Measurements from ENCODE around the gene ANO10.

ANO10 gene

GRCh38 chr3:43650345-43650744 is 28.5 kb upstream of the ANO10 start:
- DNase-seq (ENCODE audit: low read depth, low spot score) = no peak
- H3K27me3 ChIP-seq (ENCODE audit: insufficient read depth, insufficient read length) = no peaks in the 10 kb centered on the region
- H3K4me3 ChIP-seq (ENCODE audit: insufficient read length, low read depth) = no peak overlapping the region
- no peaks in the 10 kb centered on the region for H3K36me3 ChIP-seq (ENCODE audit: insufficient read depth, insufficient read length, low read length)
- TF ChIP-seq SUZ12 (IDR thresholded peaks at IDR 0.05; ENCODE audit: extremely low read depth, insufficient read depth, insufficient read length) = no peak
- TF ChIP-seq ZNF274 (IDR thresholded peaks at IDR 0.05; ENCODE audit: low read depth, low read length) = no peak
- no peak for TF ChIP-seq YY1 (IDR thresholded peaks at IDR 0.05; ENCODE audit: insufficient read depth, insufficient read length)
- H3K9ac ChIP-seq (ENCODE audit: insufficient read length, low read depth) = no peak overlapping the region
- no peaks in the 10 kb centered on the region for H3K9me3 ChIP-seq (ENCODE audit: insufficient read depth, low read length)
- no peaks in the 10 kb centered on the region for H3K4me1 ChIP-seq (ENCODE audit: insufficient read depth, insufficient read length)

GRCh38 chr3:43649365-43649968 is 27.7 kb upstream of the ANO10 start:
- peaks cover 2% of the 10 kb centered on the region for H3K4me1 ChIP-seq (ENCODE audit: insufficient read depth, insufficient read length)
- TF ChIP-seq YY1 (IDR thresholded peaks at IDR 0.05; ENCODE audit: insufficient read depth, insufficient read length) = no peak
- no peak for TF ChIP-seq ZNF274 (IDR thresholded peaks at IDR 0.05; ENCODE audit: low read depth, low read length)
- TF ChIP-seq SUZ12 (IDR thresholded peaks at IDR 0.05; ENCODE audit: extremely low read depth, insufficient read depth, insufficient read length) = no peak
- H3K9ac ChIP-seq (ENCODE audit: insufficient read length, low read depth) = no peak overlapping the region
- no peaks in the 10 kb centered on the region for H3K9me3 ChIP-seq (ENCODE audit: insufficient read depth, low read length)
- DNase-seq (ENCODE audit: low read depth, low spot score) = no peak
- no peak overlapping the region for H3K4me3 ChIP-seq (ENCODE audit: insufficient read length, low read depth)
- H3K36me3 ChIP-seq (ENCODE audit: insufficient read depth, insufficient read length, low read length) = no peaks in the 10 kb centered on the region
- no peaks in the 10 kb centered on the region for H3K27me3 ChIP-seq (ENCODE audit: insufficient read depth, insufficient read length)

- no peak for DNase-seq (ENCODE audit: low read depth, low spot score)
- Histone ChIP-seq H3K4me3 (ENCODE audit: insufficient read length, low read depth) (no peak overlapping the region), H3K9ac (ENCODE audit: insufficient read length, low read depth) (no peak overlapping the region)
Observed at GRCh38 chr3:43648957-43649356, 27.1 kb upstream of the ANO10 start.

GRCh38 chr3:43647331-43648166 is 25.7 kb upstream of the ANO10 start:
- H3K4me1 ChIP-seq (ENCODE audit: insufficient read depth, insufficient read length) = peaks cover 5% of the 10 kb centered on the region
- TF ChIP-seq SUZ12 (IDR thresholded peaks at IDR 0.05; ENCODE audit: extremely low read depth, insufficient read depth, insufficient read length) = no peak
- no peak for TF ChIP-seq ZNF274 (IDR thresholded peaks at IDR 0.05; ENCODE audit: low read depth, low read length)
- DNase-seq (ENCODE audit: low read depth, low spot score) = no peak
- no peaks in the 10 kb centered on the region for H3K36me3 ChIP-seq (ENCODE audit: insufficient read depth, insufficient read length, low read length)
- H3K27me3 ChIP-seq (ENCODE audit: insufficient read depth, insufficient read length) = no peaks in the 10 kb centered on the region
- no peak overlapping the region for H3K9ac ChIP-seq (ENCODE audit: insufficient read length, low read depth)
- no peaks in the 10 kb centered on the region for H3K9me3 ChIP-seq (ENCODE audit: insufficient read depth, low read length)
- H3K4me3 ChIP-seq (ENCODE audit: insufficient read length, low read depth) = no peak overlapping the region

More at GRCh38 chr3:43648957-43649356, 27.1 kb upstream of the ANO10 start:
- Histone ChIP-seq H3K4me1 (ENCODE audit: insufficient read depth, insufficient read length) (peaks cover 5% of the 10 kb centered on the region), H3K36me3 (ENCODE audit: insufficient read depth, insufficient read length, low read length) (no peaks in the 10 kb centered on the region), H3K27me3 (ENCODE audit: insufficient read depth, insufficient read length) (no peaks in the 10 kb centered on the region), H3K9me3 (ENCODE audit: insufficient read depth, low read length) (no peaks in the 10 kb centered on the region)
- TF ChIP-seq ZNF274 (IDR thresholded peaks at IDR 0.05; ENCODE audit: low read depth, low read length) (no peak), SUZ12 (IDR thresholded peaks at IDR 0.05; ENCODE audit: extremely low read depth, insufficient read depth, insufficient read length) (no peak), YY1 (IDR thresholded peaks at IDR 0.05; ENCODE audit: insufficient read depth, insufficient read length) (no peak)

- no peak for DNase-seq (ENCODE audit: low read depth, low spot score)
- peaks cover 5% of the 10 kb centered on the region for H3K4me1 ChIP-seq (ENCODE audit: insufficient read depth, insufficient read length)
- no peak overlapping the region for H3K4me3 ChIP-seq (ENCODE audit: insufficient read length, low read depth)
Observed at GRCh38 chr3:43644443-43644842, 22.6 kb upstream of the ANO10 start.

GRCh38 chr3:43641306-43642114 is 19.7 kb upstream of the ANO10 start:
- H3K36me3 ChIP-seq (ENCODE audit: insufficient read depth, insufficient read length, low read length) = no peaks in the 10 kb centered on the region
- no peak overlapping the region for H3K4me3 ChIP-seq (ENCODE audit: insufficient read length, low read depth)
- H3K9me3 ChIP-seq (ENCODE audit: insufficient read depth, low read length) = no peaks in the 10 kb centered on the region
- no peak for TF ChIP-seq ZNF274 (IDR thresholded peaks at IDR 0.05; ENCODE audit: low read depth, low read length)
- no peak for TF ChIP-seq SUZ12 (IDR thresholded peaks at IDR 0.05; ENCODE audit: extremely low read depth, insufficient read depth, insufficient read length)
- no peak for TF ChIP-seq YY1 (IDR thresholded peaks at IDR 0.05; ENCODE audit: insufficient read depth, insufficient read length)
- no peaks in the 10 kb centered on the region for H3K27me3 ChIP-seq (ENCODE audit: insufficient read depth, insufficient read length)
- H3K4me1 ChIP-seq (ENCODE audit: insufficient read depth, insufficient read length) = peaks cover 10% of the 10 kb centered on the region
- DNase-seq (ENCODE audit: low read depth, low spot score) = no peak
- no peak overlapping the region for H3K9ac ChIP-seq (ENCODE audit: insufficient read length, low read depth)

More at GRCh38 chr3:43644443-43644842, 22.6 kb upstream of the ANO10 start:
- H3K9ac ChIP-seq (ENCODE audit: insufficient read length, low read depth) = no peak overlapping the region
- no peaks in the 10 kb centered on the region for H3K36me3 ChIP-seq (ENCODE audit: insufficient read depth, insufficient read length, low read length)
- H3K27me3 ChIP-seq (ENCODE audit: insufficient read depth, insufficient read length) = no peaks in the 10 kb centered on the region
- H3K9me3 ChIP-seq (ENCODE audit: insufficient read depth, low read length) = no peaks in the 10 kb centered on the region
- TF ChIP-seq YY1 (IDR thresholded peaks at IDR 0.05; ENCODE audit: insufficient read depth, insufficient read length) (no peak), SUZ12 (IDR thresholded peaks at IDR 0.05; ENCODE audit: extremely low read depth, insufficient read depth, insufficient read length) (no peak), ZNF274 (IDR thresholded peaks at IDR 0.05; ENCODE audit: low read depth, low read length) (no peak)

GRCh38 chr3:43640681-43641080 is 18.9 kb upstream of the ANO10 start:
- H3K27me3 ChIP-seq (ENCODE audit: insufficient read depth, insufficient read length) = no peaks in the 10 kb centered on the region
- no peaks in the 10 kb centered on the region for H3K9me3 ChIP-seq (ENCODE audit: insufficient read depth, low read length)
- no peak for DNase-seq (ENCODE audit: low read depth, low spot score)
- H3K4me1 ChIP-seq (ENCODE audit: insufficient read depth, insufficient read length) = peaks cover 10% of the 10 kb centered on the region
- no peaks in the 10 kb centered on the region for H3K36me3 ChIP-seq (ENCODE audit: insufficient read depth, insufficient read length, low read length)
- H3K4me3 ChIP-seq (ENCODE audit: insufficient read length, low read depth) = no peak overlapping the region
- TF ChIP-seq YY1 (IDR thresholded peaks at IDR 0.05; ENCODE audit: insufficient read depth, insufficient read length) (no peak), ZNF274 (IDR thresholded peaks at IDR 0.05; ENCODE audit: low read depth, low read length) (no peak), SUZ12 (IDR thresholded peaks at IDR 0.05; ENCODE audit: extremely low read depth, insufficient read depth, insufficient read length) (no peak)
- no peak overlapping the region for H3K9ac ChIP-seq (ENCODE audit: insufficient read length, low read depth)

Measured in NT2/D1 (cell line).